ENCODE measurements around the gene HOXB9.

- no peak for TF ChIP-seq POLR2A (IDR thresholded peaks at IDR 0.05)
- TF ChIP-seq POLR2AphosphoS5 (IDR thresholded peaks at IDR 0.05): no peak
Observed at GRCh38 chr17:48577946-48578615, 48.1 kb downstream of the HOXB9 start, which contains the start of gene HOXB4.
